H1 (cell line): ENCODE results near the gene GALNT18. TPM values are rescaled to one million over a fixed set of nuclear protein-coding genes. Genes with fewer than 3 reads are reported as not detected.

Experiments used
- CTCF ChIA-PET: fragments of 300-600 bp; sonication (Branson Sonifier 250); formaldehyde crosslinking; loops from one replicate; lab custom pipeline; 2021; ENCODE audit not compliant: partially characterized antibody; lab: Charles Lee
- POLR2A ChIA-PET: fragments of 300-600 bp; sonication (Branson Sonifier 250); formaldehyde crosslinking; loops from one replicate; lab custom pipeline; 2021; ENCODE audit warnings: inconsistent platforms; ENCODE audit not compliant: partially characterized antibody; lab: Charles Lee
- DNase-seq, 2 experiments: peaks; one replicate each; pipeline versions ENCODE4 v3.0.0 to v3.0.0-alpha.2; 2010 to 2022; ENCODE audit warnings: low spot score in 2 of 2, low read depth in 1 of 2, mixed read lengths in 1 of 2
- FAIRE-seq: peaks from 2 replicates; lab custom pipeline; 2011; peaks lifted over from hg19 to GRCh38; lab: Jason Lieb, UNC
- H2AFZ ChIP-seq: 2 replicates; pipeline ENCODE4 v1.8.1; 2012; ENCODE audit warnings: low read length, inconsistent platforms
- H2AK5ac ChIP-seq: 2 replicates; pipeline ENCODE4 v1.6.1; 2013; ENCODE audit warnings: low read depth, low read length
- H2BK120ac ChIP-seq: replicated peaks from 2 replicates; pipeline ENCODE3; 2013; ENCODE audit warnings: low read depth, low read length, inconsistent platforms
- H2BK12ac ChIP-seq: 2 replicates; pipeline ENCODE4 v1.6.1; 2013; ENCODE audit warnings: low read depth, low read length
- H2BK15ac ChIP-seq: 2 replicates; pipeline ENCODE4 v1.6.1; 2013; ENCODE audit warnings: low read length
- H2BK20ac ChIP-seq: 2 replicates; pipeline ENCODE4 v1.6.1; 2013; ENCODE audit warnings: low read length
- H2BK5ac ChIP-seq: 2 replicates; pipeline ENCODE4 v1.6.1; 2013; ENCODE audit warnings: low read depth, low read length
- H3K14ac ChIP-seq: 2 replicates; pipeline ENCODE4 v1.6.1; 2013; ENCODE audit warnings: inconsistent platforms; ENCODE audit not compliant: insufficient read length
- H3K18ac ChIP-seq: 2 replicates; pipeline ENCODE4 v1.6.1; 2013; ENCODE audit warnings: low read length; ENCODE audit errors: extremely low read depth
- H3K23ac ChIP-seq: 2 replicates; pipeline ENCODE4 v1.6.1; 2013; ENCODE audit warnings: inconsistent platforms; ENCODE audit not compliant: insufficient read length
- H3K23me2 ChIP-seq: 2 replicates; pipeline ENCODE4 v1.6.1; 2013; ENCODE audit warnings: low read depth, low read length
- H3K27ac ChIP-seq: 2 replicates; pipeline ENCODE4 v1.6.1; 2011; ENCODE audit warnings: low read depth, low read length, inconsistent platforms
- H3K27me3 ChIP-seq, 4 experiments: replicated peaks in 1 of 4; 1 replicate in 1 of 4; 2 replicates in 3 of 4; pipeline versions ENCODE4 v1.6.1 to v1.8.1; 2011 to 2013; ENCODE audit warnings: low read length in 3 of 4, mild to moderate bottlenecking in 3 of 4, inconsistent platforms in 2 of 4, mixed read lengths in 2 of 4, moderate library complexity in 1 of 4; ENCODE audit not compliant: control insufficient read depth in 3 of 4, insufficient read depth in 3 of 4; ENCODE audit errors: extremely low read depth in 1 of 4
- H3K36me3 ChIP-seq, 4 experiments: 2 replicates each; pipeline versions ENCODE4 v1.6.1 to v1.8.1; 2011 to 2013; ENCODE audit warnings: mild to moderate bottlenecking in 4 of 4, low read length in 3 of 4, moderate library complexity in 2 of 4, control low read depth in 1 of 4, inconsistent platforms in 1 of 4; ENCODE audit not compliant: insufficient read depth in 4 of 4, control insufficient read depth in 2 of 4
- H3K4ac ChIP-seq: replicated peaks from 2 replicates; pipeline ENCODE3; 2013; ENCODE audit warnings: low read length, low read depth, mixed read lengths, inconsistent platforms; ENCODE audit not compliant: insufficient read length
- H3K4me1 ChIP-seq, 4 experiments: replicated peaks in 1 of 4; 1 replicate in 1 of 4; 2 replicates in 3 of 4; pipeline versions ENCODE4 v1.6.1 to v1.8.1; 2011 to 2013; ENCODE audit warnings: low read length in 3 of 4, inconsistent platforms in 2 of 4, mixed read lengths in 1 of 4; ENCODE audit not compliant: insufficient read depth in 4 of 4, control insufficient read depth in 3 of 4
- H3K4me2 ChIP-seq, 2 experiments: 2 replicates each; pipeline versions ENCODE4 v1.6.1 to v1.8.1; 2011 to 2013; ENCODE audit warnings: low read depth in 2 of 2, low read length in 2 of 2, control low read depth in 1 of 2, inconsistent platforms in 1 of 2, mild to moderate bottlenecking in 1 of 2; ENCODE audit not compliant: insufficient read depth in 1 of 2
- H3K4me3 ChIP-seq, 4 experiments: fragments of 200-600, 300-600 bp in 1 of 4; sonication (generic), shearing (Covaris generic), sonication (Bioruptor Twin) in 1 of 4; 2 replicates each; pipeline versions ENCODE4 v1.5.1 to v1.8.1; 2011 to 2016; ENCODE audit warnings: low read length in 4 of 4, low read depth in 3 of 4, control low read depth in 2 of 4, inconsistent platforms in 2 of 4, mild to moderate bottlenecking in 2 of 4, mixed read lengths in 1 of 4, moderate library complexity in 1 of 4; ENCODE audit not compliant: insufficient read depth in 2 of 4; ENCODE audit errors: extremely low read depth in 1 of 4
- H3K56ac ChIP-seq: replicated peaks from 2 replicates; pipeline ENCODE3; 2013; ENCODE audit warnings: low read depth, mild to moderate bottlenecking, mixed read lengths, low read length, inconsistent platforms; ENCODE audit not compliant: insufficient read length
- H3K79me1 ChIP-seq: 2 replicates; pipeline ENCODE4 v1.6.1; 2013; ENCODE audit warnings: low read depth, low read length, control low read depth
- H3K79me2 ChIP-seq, 2 experiments: 2 replicates each; pipeline versions ENCODE4 v1.6.1 to v1.8.1; 2012 to 2013; ENCODE audit warnings: low read length in 2 of 2, mild to moderate bottlenecking in 2 of 2, inconsistent platforms in 1 of 2; ENCODE audit not compliant: insufficient read depth in 2 of 2, control insufficient read depth in 1 of 2
- H3K9ac ChIP-seq, 4 experiments: replicated peaks in 1 of 4; 1 replicate in 1 of 4; 2 replicates in 3 of 4; pipeline versions ENCODE4 v1.6.1 to v1.8.1; 2011 to 2013; ENCODE audit warnings: low read depth in 3 of 4, low read length in 3 of 4, control low read depth in 2 of 4, mild to moderate bottlenecking in 2 of 4, moderate library complexity in 2 of 4, inconsistent platforms in 1 of 4; ENCODE audit errors: extremely low read depth in 1 of 4
- H3K9me3 ChIP-seq, 2 experiments: 2 replicates each; pipeline versions ENCODE4 v1.6.1 to v1.8.1; 2012 to 2013; ENCODE audit warnings: mild to moderate bottlenecking in 2 of 2, moderate library complexity in 2 of 2, control low read depth in 1 of 2, inconsistent platforms in 1 of 2, low read depth in 1 of 2, low read length in 1 of 2, mixed read lengths in 1 of 2; ENCODE audit not compliant: insufficient read depth in 2 of 2
- H4K20me1 ChIP-seq, 2 experiments: replicated peaks in 1 of 2; 2 replicates each; pipeline versions ENCODE3 to v1.8.1; 2011 to 2013; ENCODE audit warnings: inconsistent platforms in 2 of 2, low read length in 2 of 2, mild to moderate bottlenecking in 1 of 2; ENCODE audit not compliant: insufficient read depth in 2 of 2, control insufficient read depth in 1 of 2
- H4K5ac ChIP-seq: 2 replicates; pipeline ENCODE4 v1.6.1; 2013; ENCODE audit warnings: low read length, low read depth, mixed read lengths, inconsistent platforms; ENCODE audit not compliant: insufficient read length
- H4K8ac ChIP-seq: 2 replicates; pipeline ENCODE4 v1.8.0; 2013; ENCODE audit warnings: mild to moderate bottlenecking, moderate library complexity, low read length, inconsistent platforms; ENCODE audit not compliant: insufficient read depth; ENCODE audit errors: extremely low read depth
- H4K91ac ChIP-seq: replicated peaks from 2 replicates; pipeline ENCODE3; 2013; ENCODE audit warnings: low read length, mixed read lengths, inconsistent platforms; ENCODE audit not compliant: insufficient read length
- FOSL1 ChIP-seq: IDR thresholded peaks from 2 replicates; pipeline ENCODE4 v1.6.1; 2011; ENCODE audit warnings: mild to moderate bottlenecking, low read depth, low read length, moderate library complexity; ENCODE audit not compliant: insufficient read depth
- GTF2F1 ChIP-seq: IDR thresholded peaks from 2 replicates; pipeline ENCODE4 v1.6.1; 2012; ENCODE audit warnings: low read depth, low read length, improper control_type of control experiment, borderline replicate concordance
- HDAC2 ChIP-seq, 2 experiments: fragments of 300-600 bp in 1 of 2; sonication (generic) in 1 of 2; IDR thresholded peaks; 2 replicates each; pipeline ENCODE4 v1.6.1; 2011 to 2012; ENCODE audit warnings: low read depth in 2 of 2, low read length in 2 of 2, mild to moderate bottlenecking in 2 of 2, moderate library complexity in 2 of 2, borderline replicate concordance in 1 of 2, inconsistent platforms in 1 of 2
- HDAC6 ChIP-seq: IDR thresholded peaks from one replicate; pipeline ENCODE4 v1.7.1; 2012; ENCODE audit warnings: low read depth, mild to moderate bottlenecking, inconsistent platforms, low read length, moderate library complexity
- JUN ChIP-seq: IDR thresholded peaks from 2 replicates; pipeline ENCODE4 v1.6.1; 2011; ENCODE audit warnings: low read depth, mild to moderate bottlenecking, improper control_type of control experiment, low read length
- JUND ChIP-seq: IDR thresholded peaks from 2 replicates; pipeline ENCODE4 v1.6.1; 2011; ENCODE audit warnings: mild to moderate bottlenecking, improper control_type of control experiment, low read length
- POLR2A ChIP-seq, 2 experiments: IDR thresholded peaks; 1 replicate in 1 of 2; 2 replicates in 1 of 2; pipeline ENCODE4 v1.6.1; 2011; ENCODE audit warnings: low read depth in 2 of 2, low read length in 2 of 2, mild to moderate bottlenecking in 2 of 2; ENCODE audit errors: control extremely low read depth in 1 of 2
- POU5F1 ChIP-seq: IDR thresholded peaks from 2 replicates; pipeline ENCODE4 v1.6.1; 2011; ENCODE audit warnings: low read depth, mild to moderate bottlenecking, low read length, moderate library complexity
- RXRA ChIP-seq: IDR thresholded peaks from 2 replicates; pipeline ENCODE4 v1.6.1; 2011; ENCODE audit warnings: low read depth, mild to moderate bottlenecking, low read length, moderate library complexity; ENCODE audit not compliant: insufficient read depth
- SIRT6 ChIP-seq: IDR thresholded peaks from one replicate; pipeline ENCODE4 v1.7.1; 2012; ENCODE audit warnings: low read length, inconsistent platforms
- SIX5 ChIP-seq: IDR thresholded peaks from 2 replicates; pipeline ENCODE4 v1.6.1; 2011; ENCODE audit warnings: mild to moderate bottlenecking, low read depth, low read length
- WGBS, 2 experiments: shearing (Covaris generic) in 1 of 2; methylation state at CpG; one replicate each; pipeline versions ENCODE4 v1.1.6 to v1.1.7; 2013 to 2015; ENCODE audit warnings: low lambda C conversion rate in 2 of 2, mixed read lengths in 2 of 2, inconsistent platforms in 1 of 2, low coverage in 1 of 2, missing lambda C conversion rate in 1 of 2; ENCODE audit not compliant: insufficient replicate concordance in 2 of 2, insufficient coverage in 1 of 2, insufficient read length in 1 of 2; ENCODE audit errors: extremely low coverage in 1 of 2, missing lambda C conversion rate in 1 of 2; 5-methylcytosine and 5-hydroxymethylcytosine counted together
- polyA plus RNA-seq, 7 experiments: library from polyadenylated mRNA; depleted of rRNA in 3 of 7; stranded (reverse) in 5 of 7; unstranded in 2 of 7; fragments of >200 nt in 5 of 7; fragments of 200-250 nt in 2 of 7; gene quantifications; 1 replicate in 5 of 7; 2 replicates in 1 of 7; 4 replicates in 1 of 7; pipeline versions ENCODE4 v1.2.1 to v1.2.3, GENCODE V29; 2011 to 2013; ENCODE audit warnings: missing spikeins in 2 of 7, mixed read lengths in 2 of 7
- total RNA-seq: library from RNA; stranded (reverse); fragmentation: NEBNext Ultra II Directional; extraction: Animal tissue kit (Norgen Biotek cat#: 25700); gene quantifications from 2 replicates; pipeline ENCODE4 v1.2.1, GENCODE V29; 2021
- TF ChIP-seq, protein P1 (sequence below), 3 experiments: IDR thresholded peaks; 1 replicate in 2 of 3; 2 replicates in 1 of 3; pipeline versions ENCODE4 v1.5.1 to v1.6.1; 2011; ENCODE audit warnings: low read length in 3 of 3, mild to moderate bottlenecking in 3 of 3, inconsistent platforms in 2 of 3, low read depth in 1 of 3, moderate library complexity in 1 of 3; ENCODE audit not compliant: insufficient read depth in 1 of 3; ENCODE audit errors: control extremely low read depth in 1 of 3

Gene GALNT18
- total and polyA plus RNA-seq, 2 of the 8 experiments (the other 6 are each of a cell fraction or from before 2014, with no cell fraction given): 6.0 to 9.4 TPM

DNA sequence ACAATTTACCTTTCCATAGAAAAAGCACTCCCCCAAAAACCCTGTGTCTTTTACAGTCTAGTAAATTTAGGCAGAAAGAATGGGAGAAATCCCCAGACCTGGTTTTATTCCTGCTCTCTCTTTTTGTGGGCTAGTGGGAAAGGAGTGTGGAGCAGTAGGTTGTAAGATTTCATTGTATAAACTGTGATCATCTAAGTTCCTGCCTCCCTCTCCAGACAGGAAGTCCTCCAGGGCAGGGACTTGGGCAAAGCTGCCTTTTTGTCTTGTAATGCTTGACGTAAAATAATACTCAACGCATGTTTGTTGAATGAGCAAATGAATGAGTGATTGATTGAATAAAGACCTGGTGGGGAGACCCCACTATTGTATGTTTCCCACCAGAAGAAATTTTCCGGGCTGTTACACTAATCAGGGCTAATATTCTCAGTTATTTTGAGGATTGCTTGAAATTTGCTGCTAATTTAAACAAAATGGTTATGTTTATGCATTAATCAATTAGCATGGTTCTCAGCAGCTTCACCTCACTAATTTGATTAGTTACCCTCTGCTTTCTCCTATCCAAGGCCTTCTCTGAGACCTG lies 305.1 kb downstream of the GALNT18 start:
- Histone ChIP-seq H3K4me2 (no peak overlapping the region), H2BK15ac (no peak overlapping the region), H3K27me3 (0 out of 7 replicates have a peak, but pooled peaks cover 0 to 2% (median 0%) of the 10 kb centered on the region in 4 experiments)
- TF ChIP-seq POU5F1 (no peak), JUN (no peak), GTF2F1 (no peak), FOSL1 (no peak), SIRT6 (no peak), HDAC6 (no peak), JUND (no peak), POLR2A (IDR thresholded peaks at IDR 0.05; ENCODE audit: control extremely low read depth in 1 of 2, low read depth in 2 of 2, low read length in 2 of 2) (no peak), HDAC2 (IDR thresholded peaks at IDR 0.05; ENCODE audit: borderline replicate concordance in 1 of 2, low read depth in 2 of 2, low read length in 2 of 2) (no peak), SIX5 (no peak), RXRA (no peak)
- TF ChIP-seq, protein P1, sequence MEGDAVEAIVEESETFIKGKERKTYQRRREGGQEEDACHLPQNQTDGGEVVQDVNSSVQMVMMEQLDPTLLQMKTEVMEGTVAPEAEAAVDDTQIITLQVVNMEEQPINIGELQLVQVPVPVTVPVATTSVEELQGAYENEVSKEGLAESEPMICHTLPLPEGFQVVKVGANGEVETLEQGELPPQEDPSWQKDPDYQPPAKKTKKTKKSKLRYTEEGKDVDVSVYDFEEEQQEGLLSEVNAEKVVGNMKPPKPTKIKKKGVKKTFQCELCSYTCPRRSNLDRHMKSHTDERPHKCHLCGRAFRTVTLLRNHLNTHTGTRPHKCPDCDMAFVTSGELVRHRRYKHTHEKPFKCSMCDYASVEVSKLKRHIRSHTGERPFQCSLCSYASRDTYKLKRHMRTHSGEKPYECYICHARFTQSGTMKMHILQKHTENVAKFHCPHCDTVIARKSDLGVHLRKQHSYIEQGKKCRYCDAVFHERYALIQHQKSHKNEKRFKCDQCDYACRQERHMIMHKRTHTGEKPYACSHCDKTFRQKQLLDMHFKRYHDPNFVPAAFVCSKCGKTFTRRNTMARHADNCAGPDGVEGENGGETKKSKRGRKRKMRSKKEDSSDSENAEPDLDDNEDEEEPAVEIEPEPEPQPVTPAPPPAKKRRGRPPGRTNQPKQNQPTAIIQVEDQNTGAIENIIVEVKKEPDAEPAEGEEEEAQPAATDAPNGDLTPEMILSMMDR (IDR thresholded peaks at IDR 0.05; ENCODE audit: control extremely low read depth in 1 of 3, insufficient read depth in 1 of 3, low read depth in 1 of 3, low read length in 3 of 3): no peak

More for the DNA sequence above, 305.1 kb downstream of the GALNT18 start:
- FAIRE-seq (no peak), DNase-seq (no peak)
- no peak overlapping the region for H4K91ac ChIP-seq
- H3K4ac ChIP-seq: no peak overlapping the region
- H2AFZ ChIP-seq: no peak overlapping the region
- no peaks in the 10 kb centered on the region for H4K20me1 ChIP-seq
- ChIA-PET CTCF (interaction anchor here (1.5 kb wide), 1 partner anchor 99 kb away, joined by 3 read pairs; no protein-coding TSS in a partner anchor), POLR2A (no interaction called here)
- H3K4me1 ChIP-seq: no peaks in the 10 kb centered on the region
- WGBS, 2 experiments: 87% methylated on average over 3 of the region's 3 CpGs; no CpG with 5 or more reads in 1 of the 2 experiments
- no peak overlapping the region for H3K56ac ChIP-seq
- H3K27ac ChIP-seq: no peak overlapping the region
- no peaks in the 10 kb centered on the region for H3K79me2 ChIP-seq
- H3K23ac ChIP-seq: no peak overlapping the region
- H2BK20ac ChIP-seq: no peak overlapping the region
- no peak overlapping the region for H2BK120ac ChIP-seq
- no peaks in the 10 kb centered on the region for H3K79me1 ChIP-seq
- no peak overlapping the region for H3K14ac ChIP-seq
- no peak overlapping the region for H3K9ac ChIP-seq
- no peak overlapping the region for H3K4me3 ChIP-seq
- H3K36me3 ChIP-seq: no peaks in the 10 kb centered on the region
- no peak overlapping the region for H4K8ac ChIP-seq
- no peak overlapping the region for H3K18ac ChIP-seq
- H4K5ac ChIP-seq: no peak overlapping the region
- no peaks in the 10 kb centered on the region for H3K9me3 ChIP-seq
- no peak overlapping the region for H2AK5ac ChIP-seq
- H2BK5ac ChIP-seq: no peak overlapping the region
- H3K23me2 ChIP-seq: no peaks in the 10 kb centered on the region
- no peak overlapping the region for H2BK12ac ChIP-seq
